A549 treated with DMSO at 1 μM for 4 hours (cell line): Measurements from ENCODE around the gene OTUD4. TPM values are rescaled to one million over a fixed set of nuclear protein-coding genes. Genes with fewer than 3 reads are reported as not detected.

Experiments
- total RNA-seq: library from RNA; stranded (reverse); fragments of 200-300 nt; extraction: Qiagen RNA extraction; gene quantifications from 5 replicates; pipeline ENCODE4 v1.2.3, GENCODE V29; 2022; ENCODE audit warnings: low read depth

The OTUD4 gene
- total RNA-seq: 15.5 to 21.6 TPM (median 18.7 TPM) in 5 replicates

GRCh38 chr4:145180298-145181090, at the start of gene OTUD4:
Gene OTUD4, minus strand, starts transcription at chr4:145180589. Its CDS starts 616 bp downstream, at chr4:145179973.

GRCh38 chr4:145097821-145098674, 82.3 kb downstream of the OTUD4 start, which contains the start of the genes ABCE1 and ANAPC10:
Gene ABCE1, plus strand, starts transcription at chr4:145098311. Its CDS starts 6,102 bp downstream, at chr4:145104413.
Gene ANAPC10, minus strand, starts transcription at chr4:145098196. Its CDS starts 2,097 bp downstream, at chr4:145096099.

Other genes with a start within 250 kb of the OTUD4 start
- 12.4 to 15.4 TPM (median 13.7 TPM) in 5 replicates for gene ANAPC10, start 82.4 kb downstream of the OTUD4 start, total RNA-seq
- 68.1 to 120 TPM (median 83.9 TPM) in 5 replicates for gene ABCE1, start 82.3 kb downstream of the OTUD4 start, total RNA-seq